Naive B cell (primary cell): ENCODE data around the gene CDC42SE1. TPM values are rescaled to one million over a fixed set of nuclear protein-coding genes. Genes with fewer than 3 reads are reported as not detected.

Experiments used
- ATAC-seq, 2 donors: fragments of 150-1000 bp; cut with Tn5 transposase; 2 replicates each; pipeline ENCODE4 v1.10.0; 2021; ENCODE audit warnings: low read depth in 2 of 2, mild to moderate bottlenecking in 2 of 2, moderate library complexity in 2 of 2
- DNase-seq: peaks from one replicate; pipeline ENCODE4 v3.0.0; 2022
- H3K27ac Mint-ChIP-seq, 6 donors: one replicate each; pipeline ENCODE4 v1.8.0; 2020 to 2022; ENCODE audit warnings: mild to moderate bottlenecking in 6 of 6, mixed read lengths in 6 of 6, moderate library complexity in 5 of 6, inconsistent platforms in 2 of 6
- H3K27me3 Mint-ChIP-seq, 3 donors: one replicate each; pipeline ENCODE4 v1.8.0; 2021 to 2022; ENCODE audit warnings: mixed read lengths in 3 of 3, mild to moderate bottlenecking in 1 of 3
- H3K36me3 Mint-ChIP-seq, 2 donors: one replicate each; pipeline ENCODE4 v1.8.0; 2020 to 2022; ENCODE audit warnings: mixed read lengths in 2 of 2, inconsistent platforms in 1 of 2, mild to moderate bottlenecking in 1 of 2
- H3K4me1 Mint-ChIP-seq, 3 donors: one replicate each; pipeline ENCODE4 v1.8.0; 2020 to 2022; ENCODE audit warnings: mixed read lengths in 3 of 3, inconsistent platforms in 1 of 3, mild to moderate bottlenecking in 1 of 3, moderate library complexity in 1 of 3
- H3K4me3 Mint-ChIP-seq, 8 donors: one replicate each; pipeline ENCODE4 v1.8.0; 2020 to 2022; ENCODE audit warnings: mild to moderate bottlenecking in 8 of 8, mixed read lengths in 8 of 8, moderate library complexity in 8 of 8, inconsistent platforms in 2 of 8
- H3K9me3 Mint-ChIP-seq, 7 donors: one replicate each; pipeline ENCODE4 v1.8.0; 2020 to 2022; ENCODE audit warnings: mixed read lengths in 7 of 7, mild to moderate bottlenecking in 5 of 7, inconsistent platforms in 2 of 7, moderate library complexity in 1 of 7
- polyA plus RNA-seq, 6 donors: library from polyadenylated mRNA; unstranded; fragments of 300-500 nt; fragmentation: Illumina TruSeq; gene quantifications; one replicate each; pipeline ENCODE4 v1.2.3, GENCODE V29; 2021; ENCODE audit warnings: low read depth in 6 of 6

Gene CDC42SE1
- polyA plus RNA-seq, 6 donors from 2014 or later, result 98.9 to 152 (median 119) TPM

- H3K9me3 Mint-ChIP-seq, result no peaks in the 10 kb centered on the region
- ATAC-seq (no peak), DNase-seq (no peak)
- H3K4me3 Mint-ChIP-seq, result peak overlapping the region in 1 of 8 donors; percentile 47
- H3K27me3 Mint-ChIP-seq, result no peaks in the 10 kb centered on the region
- peak overlapping the region in 1 of 6 donors; percentile 30 for H3K27ac Mint-ChIP-seq
- peaks cover 34 to 56% (median 45%) of the 10 kb centered on the region in 3 donors for H3K4me1 Mint-ChIP-seq
- no peaks in the 10 kb centered on the region for H3K36me3 Mint-ChIP-seq
Observed at GRCh38 chr1:151011154-151011850, 48.1 kb downstream of the CDC42SE1 start.

GRCh38 chr1:151010346-151010726 is 49.1 kb downstream of the CDC42SE1 start:
- Mint-ChIP-seq H3K4me1 (peaks cover 43 to 66% (median 55%) of the 10 kb centered on the region in 3 donors), H3K36me3 (no peaks in the 10 kb centered on the region), H3K27ac (no peak overlapping the region), H3K4me3 (peak overlapping the region in 4 of 8 donors; percentile 16 to 97 (median 73)), H3K27me3 (no peaks in the 10 kb centered on the region), H3K9me3 (no peaks in the 10 kb centered on the region)
- no peak for DNase-seq
- ATAC-seq, result no peak

GRCh38 chr1:151009674-151010345 is 49.6 kb downstream of the CDC42SE1 start:
- H3K27ac Mint-ChIP-seq, result peak overlapping the region in 2 of 6 donors; percentile 95 to 96
- ATAC-seq (no peak), DNase-seq (no peak)
- H3K9me3 Mint-ChIP-seq, result no peaks in the 10 kb centered on the region
- no peaks in the 10 kb centered on the region for H3K27me3 Mint-ChIP-seq
- H3K36me3 Mint-ChIP-seq, result no peaks in the 10 kb centered on the region
- H3K4me3 Mint-ChIP-seq, result peak overlapping the region; percentile 59 to 99 (median 97)
- peaks cover 46 to 71% (median 59%) of the 10 kb centered on the region in 3 donors for H3K4me1 Mint-ChIP-seq

GRCh38 chr1:151009206-151009587 is 50.2 kb downstream of the CDC42SE1 start:
- DNase-seq (no peak), ATAC-seq (no peak)
- Mint-ChIP-seq H3K36me3 (no peaks in the 10 kb centered on the region), H3K4me3 (peak overlapping the region; percentile 87 to 99 (median 97)), H3K9me3 (no peaks in the 10 kb centered on the region), H3K4me1 (peaks cover 46 to 72% (median 60%) of the 10 kb centered on the region in 3 donors), H3K27ac (peak overlapping the region in 5 of 6 donors; percentile 95 to 98 (median 97)), H3K27me3 (no peaks in the 10 kb centered on the region)

- Mint-ChIP-seq H3K36me3 (no peaks in the 10 kb centered on the region), H3K9me3 (no peaks in the 10 kb centered on the region), H3K4me3 (peak within 1 kb of the TSS; percentile 87 to 99 (median 98)), H3K27ac (peak within 1 kb of the TSS; percentile 95 to 99 (median 98)), H3K27me3 (no peaks in the 10 kb centered on the region), H3K4me1 (peaks cover 44 to 76% (median 64%) of the 10 kb centered on the region in 3 donors)
- DNase-seq, result peak; percentile 92
- ATAC-seq, result peak; percentile 83 to 87
Observed at GRCh38 chr1:151008244-151009205, 50.9 kb downstream of the CDC42SE1 start, which contains the start of gene PRUNE1. TSS of gene PRUNE1 (plus strand) at chr1:151008449. CDS start at chr1:151008633, 184 bp downstream.

GRCh38 chr1:151007853-151008243 is 51.6 kb downstream of the CDC42SE1 start:
- ATAC-seq, result no peak

GRCh38 chr1:151006327-151007052 is 52.9 kb downstream of the CDC42SE1 start, which contains the start of gene MINDY1:
TSS of gene MINDY1 (minus strand) at chr1:151006902. CDS start at chr1:151002617, 4,285 bp downstream.
- ATAC-seq (peak; percentile 30 to 36), DNase-seq (peak; percentile 36)
- H3K36me3 Mint-ChIP-seq, result peaks cover 0 to 5% of the 10 kb centered on the region in 2 donors
- H3K4me1 Mint-ChIP-seq, result peaks cover 54 to 78% (median 74%) of the 10 kb centered on the region in 3 donors
- H3K27ac Mint-ChIP-seq, result peak within 1 kb of the TSS; percentile 95 to 99 (median 98)
- no peaks in the 10 kb centered on the region for H3K27me3 Mint-ChIP-seq
- peak within 1 kb of the TSS; percentile 87 to 99 (median 98) for H3K4me3 Mint-ChIP-seq
- H3K9me3 Mint-ChIP-seq, result no peaks in the 10 kb centered on the region

More at GRCh38 chr1:151007853-151008243, 51.6 kb downstream of the CDC42SE1 start:
- no peaks in the 10 kb centered on the region for H3K27me3 Mint-ChIP-seq
- H3K4me3 Mint-ChIP-seq, result peak overlapping the region; percentile 87 to 99 (median 97)
- peak overlapping the region; percentile 95 to 99 (median 98) for H3K27ac Mint-ChIP-seq
- DNase-seq, result no peak
- H3K9me3 Mint-ChIP-seq, result no peaks in the 10 kb centered on the region
- H3K4me1 Mint-ChIP-seq, result peaks cover 45 to 79% (median 64%) of the 10 kb centered on the region in 3 donors
- no peaks in the 10 kb centered on the region for H3K36me3 Mint-ChIP-seq

GRCh38 chr1:151005729-151006319 is 53.6 kb downstream of the CDC42SE1 start:
- Mint-ChIP-seq H3K27me3 (no peaks in the 10 kb centered on the region), H3K4me1 (peaks cover 55 to 75% (median 72%) of the 10 kb centered on the region in 3 donors), H3K4me3 (peak overlapping the region; percentile 87 to 99 (median 98)), H3K27ac (peak overlapping the region in 5 of 6 donors; percentile 95 to 98 (median 97)), H3K9me3 (no peaks in the 10 kb centered on the region), H3K36me3 (peaks cover 0 to 8% of the 10 kb centered on the region in 2 donors)
- DNase-seq (no peak), ATAC-seq (no peak)

GRCh38 chr1:151003180-151003579 is 56.2 kb downstream of the CDC42SE1 start:
- no peak for DNase-seq
- H3K9me3 Mint-ChIP-seq, result no peaks in the 10 kb centered on the region
- no peak for ATAC-seq
- peaks cover 4 to 8% of the 10 kb centered on the region in 2 donors for H3K36me3 Mint-ChIP-seq
- peaks cover 41 to 57% (median 53%) of the 10 kb centered on the region in 3 donors for H3K4me1 Mint-ChIP-seq
- H3K27ac Mint-ChIP-seq, result peak overlapping the region in 3 of 6 donors; percentile 26 to 75 (median 50)
- H3K27me3 Mint-ChIP-seq, result no peaks in the 10 kb centered on the region
- H3K4me3 Mint-ChIP-seq, result peak overlapping the region in 4 of 8 donors; percentile 3 to 31 (median 20)

- Mint-ChIP-seq H3K27me3 (no peaks in the 10 kb centered on the region), H3K36me3 (peaks cover 4 to 8% of the 10 kb centered on the region in 2 donors), H3K9me3 (no peaks in the 10 kb centered on the region), H3K4me1 (peaks cover 37 to 51% (median 47%) of the 10 kb centered on the region in 3 donors), H3K27ac (peak overlapping the region in 3 of 6 donors; percentile 48 to 75 (median 57)), H3K4me3 (peak overlapping the region in 6 of 8 donors; percentile 3 to 61 (median 25))
- ATAC-seq (no peak), DNase-seq (no peak)
Observed at GRCh38 chr1:151002611-151003010, 56.8 kb downstream of the CDC42SE1 start.

GRCh38 chr1:151002051-151002450 is 57.4 kb downstream of the CDC42SE1 start:
- ATAC-seq (no peak), DNase-seq (no peak)
- Mint-ChIP-seq H3K27ac (peak overlapping the region in 1 of 6 donors; percentile 75), H3K4me1 (peaks cover 32 to 46% (median 41%) of the 10 kb centered on the region in 3 donors), H3K4me3 (no peak overlapping the region), H3K9me3 (no peaks in the 10 kb centered on the region), H3K27me3 (no peaks in the 10 kb centered on the region), H3K36me3 (peaks cover 4 to 14% of the 10 kb centered on the region in 2 donors)

- ATAC-seq (no peak), DNase-seq (no peak)
- peaks cover 4 to 16% of the 10 kb centered on the region in 2 donors for H3K36me3 Mint-ChIP-seq
- H3K27me3 Mint-ChIP-seq, result no peaks in the 10 kb centered on the region
- no peak overlapping the region for H3K4me3 Mint-ChIP-seq
- H3K27ac Mint-ChIP-seq, result peak overlapping the region in 1 of 6 donors; percentile 75
- no peaks in the 10 kb centered on the region for H3K9me3 Mint-ChIP-seq
- H3K4me1 Mint-ChIP-seq, result peaks cover 28 to 41% (median 37%) of the 10 kb centered on the region in 3 donors
Observed at GRCh38 chr1:151001602-151002001, 57.8 kb downstream of the CDC42SE1 start.
